NCI-H1105 treated with DMSO at 0.1 percent for 48 hours (cell line): ENCODE data around the gene EXOC5.
"Not testable (repeated sequence)": the region's sequence is repeated elsewhere in the genome, so short reads cannot be mapped to it uniquely, and the experiment has no call there.

Experiments
- DNase-seq: peaks from one replicate; lab custom pipeline; 2025; lab: John Stamatoyannopoulos, UW

Gene EXOC5

GRCh38 chr14:57268161-57269069 is at the start of gene EXOC5, which contains the start of gene AP5M1:
Gene EXOC5, minus strand, starts transcription at chr14:57268905. Its CDS starts 257 bp downstream, at chr14:57268648.
Gene AP5M1, plus strand, starts transcription at chr14:57268971. Its CDS starts 344 bp downstream, at chr14:57269315.
- peak; percentile 95 for DNase-seq

- DNase-seq, result peak; percentile 78
Measured at GRCh38 chr14:57317248-57317833, 48.6 kb upstream of the EXOC5 start.

GRCh38 chr14:57314396-57315089 is 45.8 kb upstream of the EXOC5 start:
- no peak for DNase-seq

- DNase-seq, result no peak
Measured at GRCh38 chr14:57302883-57303282, 34.2 kb upstream of the EXOC5 start.

- no peak for DNase-seq
Measured at GRCh38 chr14:57299511-57299910, 30.8 kb upstream of the EXOC5 start.

- DNase-seq, result no peak
Measured at GRCh38 chr14:57297852-57298251, 29.1 kb upstream of the EXOC5 start.

- DNase-seq, result no peak
Measured at GRCh38 chr14:57295239-57295638, 26.5 kb upstream of the EXOC5 start.

GRCh38 chr14:57293866-57294837 is 25.4 kb upstream of the EXOC5 start:
- no peak for DNase-seq

GRCh38 chr14:57291692-57292647 is 23.3 kb upstream of the EXOC5 start:
- no peak for DNase-seq

GRCh38 chr14:57290751-57291150 is 22.0 kb upstream of the EXOC5 start:
- DNase-seq, result no peak

- DNase-seq, result no peak
Measured at GRCh38 chr14:57287745-57288144, 19.0 kb upstream of the EXOC5 start.

GRCh38 chr14:57277062-57277461 is 8.4 kb upstream of the EXOC5 start:
- no peak for DNase-seq

GRCh38 chr14:57275023-57275664 is 6.4 kb upstream of the EXOC5 start:
- no peak for DNase-seq

- DNase-seq, result no peak
Measured at GRCh38 chr14:57274551-57274950, 5.8 kb upstream of the EXOC5 start.

- DNase-seq, result no peak
Measured at GRCh38 chr14:57273236-57273635, 4.5 kb upstream of the EXOC5 start.

- DNase-seq, result no peak
Measured at GRCh38 chr14:57266065-57266464, 2.6 kb downstream of the EXOC5 start.

- DNase-seq, result no peak
Measured at GRCh38 chr14:57262117-57262516, 6.6 kb downstream of the EXOC5 start.

GRCh38 chr14:57261604-57262003 is 7.1 kb downstream of the EXOC5 start:
- DNase-seq, result no peak

GRCh38 chr14:57259672-57260071 is 9.0 kb downstream of the EXOC5 start:
- DNase-seq, result no peak

GRCh38 chr14:57258221-57258620 is 10.5 kb downstream of the EXOC5 start:
- DNase-seq, result not testable (repeated sequence)
